IPS-20b (cell line): ENCODE results near the gene DNAH8.
A peak's percentile ranks its signal among the peaks of the same experiment; 100 is the strongest.
"Not testable (repeated sequence)": the region's sequence is repeated elsewhere in the genome, so short reads cannot be mapped to it uniquely, and the experiment has no call there.

Experiments
- H3K27ac ChIP-seq: one replicate; pipeline ENCODE4 v1.5.1; 2013; ENCODE audit warnings: low read length
- H3K27me3 ChIP-seq: 2 replicates; pipeline ENCODE4 v1.6.1; 2013; ENCODE audit warnings: mild to moderate bottlenecking, low read length, inconsistent platforms; ENCODE audit not compliant: insufficient read depth
- H3K36me3 ChIP-seq: 2 replicates; pipeline ENCODE4 v1.6.1; 2013; ENCODE audit warnings: low read depth, mild to moderate bottlenecking, inconsistent platforms, low read length, moderate library complexity; ENCODE audit not compliant: insufficient read depth
- H3K4me1 ChIP-seq: 2 replicates; pipeline ENCODE4 v1.6.1; 2013; ENCODE audit warnings: mild to moderate bottlenecking, control low read depth, inconsistent platforms, low read length, moderate library complexity; ENCODE audit not compliant: insufficient read depth
- H3K4me3 ChIP-seq: 2 replicates; pipeline ENCODE4 v1.5.1; 2013; ENCODE audit warnings: mild to moderate bottlenecking, low read length, inconsistent platforms
- H3K9ac ChIP-seq: 2 replicates; pipeline ENCODE4 v1.6.1; 2013; ENCODE audit warnings: low read depth, mild to moderate bottlenecking, inconsistent platforms, low read length, moderate library complexity
- H3K9me3 ChIP-seq: 2 replicates; pipeline ENCODE4 v1.6.1; 2013; ENCODE audit warnings: mild to moderate bottlenecking, low read depth, low read length, inconsistent platforms; ENCODE audit not compliant: insufficient read depth

DNAH8 gene

DNA sequence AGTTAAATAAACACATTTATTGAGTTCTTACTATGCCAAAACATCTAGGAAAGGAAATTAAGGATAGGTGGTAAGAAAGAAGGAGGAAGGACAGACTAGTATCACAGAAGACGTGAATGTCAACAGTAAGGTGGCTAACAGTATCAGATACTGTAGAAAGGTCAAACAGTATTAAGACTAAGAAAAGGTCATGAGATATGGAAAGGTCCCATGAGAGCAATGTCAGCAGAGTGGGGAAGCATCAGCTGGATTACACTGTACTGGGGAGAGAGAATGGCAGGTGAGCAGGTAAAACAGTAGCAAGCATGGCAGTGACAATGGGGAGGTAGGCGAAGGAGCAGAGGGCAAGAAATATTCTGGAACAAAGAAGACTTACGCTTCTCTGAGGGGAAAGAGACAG, 30.2 kb upstream of the DNAH8 start:
- H3K9me3 ChIP-seq = no peaks in the 10 kb centered on the region
- H3K27ac ChIP-seq = no peak overlapping the region
- H3K4me3 ChIP-seq = no peak overlapping the region
- H3K27me3 ChIP-seq = no peaks in the 10 kb centered on the region
- peaks cover 50% of the 10 kb centered on the region for H3K36me3 ChIP-seq
- H3K9ac ChIP-seq = no peak overlapping the region
- H3K4me1 ChIP-seq = no peaks in the 10 kb centered on the region

DNA sequence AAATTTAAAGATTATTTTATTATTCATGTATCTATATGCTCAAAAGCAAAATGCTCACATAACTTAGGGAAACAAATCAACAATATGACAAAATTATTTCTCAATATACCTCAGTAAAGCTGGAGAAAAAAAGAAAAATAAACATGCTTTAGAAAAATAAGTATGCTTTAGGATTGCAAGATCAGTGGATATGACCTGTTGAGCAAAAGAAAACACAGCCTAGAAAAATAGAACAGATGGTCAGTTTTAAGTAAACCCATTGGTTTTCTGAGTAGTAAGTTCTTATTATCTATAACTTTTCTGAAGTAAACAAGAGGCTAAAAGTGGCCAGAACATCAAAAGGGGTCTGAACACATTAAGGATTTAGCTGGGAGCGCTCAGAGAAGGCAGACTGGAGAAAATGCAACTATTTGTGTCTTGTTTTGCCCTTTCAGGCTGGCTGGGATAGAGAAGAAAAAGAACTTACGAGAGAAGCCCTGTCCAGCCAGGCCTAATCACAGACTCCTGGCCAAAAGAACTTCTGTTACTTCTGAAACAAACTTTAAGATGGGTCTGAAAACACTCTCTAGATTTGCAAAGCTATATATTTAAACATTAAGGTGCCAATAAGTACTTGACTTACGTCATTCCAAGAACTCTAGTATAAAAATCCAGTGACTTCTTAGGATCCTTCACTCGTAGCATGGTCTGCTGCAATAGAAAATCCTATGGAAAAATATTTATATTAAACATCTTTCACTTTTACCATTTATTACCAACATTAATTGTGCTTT, 28.7 kb upstream of the DNAH8 start:
- Histone ChIP-seq H3K36me3 (peaks cover 48% of the 10 kb centered on the region), H3K9ac (no peak overlapping the region), H3K27ac (no peak overlapping the region)

DNA sequence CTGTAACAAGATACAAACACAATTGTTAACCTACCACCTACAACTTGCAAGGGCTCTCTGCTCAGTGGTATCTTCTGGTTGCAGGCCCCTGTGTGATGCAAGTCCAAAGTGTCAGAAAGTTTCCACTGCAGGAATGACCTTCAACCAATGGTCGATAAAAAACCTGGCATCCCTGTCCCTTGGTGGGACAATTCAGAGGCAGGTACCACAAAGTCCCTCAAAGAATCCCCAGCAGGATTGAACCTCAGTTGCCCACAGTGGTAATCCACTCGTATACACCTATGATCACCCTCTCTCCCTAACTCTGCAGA, 28.1 kb upstream of the DNAH8 start:
- Histone ChIP-seq H3K36me3 (peaks cover 42% of the 10 kb centered on the region), H3K27ac (no peak overlapping the region), H3K4me1 (no peaks in the 10 kb centered on the region), H3K9me3 (no peaks in the 10 kb centered on the region), H3K9ac (no peak overlapping the region), H3K4me3 (no peak overlapping the region), H3K27me3 (no peaks in the 10 kb centered on the region)

More for the DNA sequence above, 28.7 kb upstream of the DNAH8 start:
- Histone ChIP-seq H3K27me3 (no peaks in the 10 kb centered on the region), H3K4me3 (no peak overlapping the region), H3K4me1 (no peaks in the 10 kb centered on the region), H3K9me3 (no peaks in the 10 kb centered on the region)

DNA sequence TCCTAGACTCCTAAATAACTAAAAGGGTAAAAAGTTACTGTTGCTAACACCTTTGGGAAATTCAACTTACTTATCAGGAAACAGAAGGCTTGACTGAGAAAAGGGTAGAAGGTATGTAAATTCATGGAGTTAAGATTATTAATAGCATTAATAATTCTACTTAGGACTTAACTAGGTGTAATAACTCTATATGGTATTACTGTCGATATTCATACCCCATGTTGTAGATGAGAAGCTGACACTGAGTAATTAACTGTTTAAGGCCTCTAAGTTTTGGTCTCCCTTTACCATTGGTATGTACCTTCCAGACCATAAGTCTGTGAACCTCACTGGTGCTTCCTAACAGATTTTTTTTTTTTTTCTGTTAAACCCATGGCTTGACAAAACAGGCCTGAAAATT, 27.6 kb upstream of the DNAH8 start:
- Histone ChIP-seq H3K27me3 (no peaks in the 10 kb centered on the region), H3K4me1 (no peaks in the 10 kb centered on the region), H3K27ac (no peak overlapping the region), H3K9ac (no peak overlapping the region), H3K9me3 (no peaks in the 10 kb centered on the region), H3K4me3 (no peak overlapping the region), H3K36me3 (peaks cover 37% of the 10 kb centered on the region)

DNA sequence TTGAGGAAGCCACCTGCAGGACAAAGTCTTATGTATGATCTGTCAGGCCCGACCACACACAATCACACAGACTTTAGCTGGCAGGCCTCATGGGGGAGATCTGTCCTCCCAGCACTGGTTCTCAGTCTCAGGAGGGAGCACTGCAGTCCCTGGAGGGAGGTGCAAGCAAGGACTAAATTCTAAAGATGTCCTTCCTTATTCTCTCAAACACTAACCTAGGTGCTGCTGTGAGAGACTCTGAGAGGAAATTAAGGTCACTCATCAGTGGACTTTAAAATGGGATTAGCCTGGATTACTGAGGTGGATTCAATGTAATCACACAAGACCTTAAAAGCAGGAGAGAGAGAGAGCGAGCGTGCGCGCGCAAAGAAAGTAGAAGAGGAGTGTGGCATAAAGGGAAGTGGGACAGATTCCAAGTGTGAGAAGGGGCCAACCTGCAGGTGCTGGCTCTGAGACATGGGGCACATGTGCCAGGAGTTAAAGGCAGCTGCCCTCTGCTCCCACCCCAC, 26.5 kb upstream of the DNAH8 start:
- Histone ChIP-seq H3K4me1 (no peaks in the 10 kb centered on the region), H3K27me3 (no peaks in the 10 kb centered on the region), H3K27ac (no peak overlapping the region), H3K9me3 (no peaks in the 10 kb centered on the region), H3K4me3 (no peak overlapping the region), H3K9ac (0 out of 2 replicates have a peak overlapping the region, but pooled peaks have one; percentile 34), H3K36me3 (peaks cover 28% of the 10 kb centered on the region)

DNA sequence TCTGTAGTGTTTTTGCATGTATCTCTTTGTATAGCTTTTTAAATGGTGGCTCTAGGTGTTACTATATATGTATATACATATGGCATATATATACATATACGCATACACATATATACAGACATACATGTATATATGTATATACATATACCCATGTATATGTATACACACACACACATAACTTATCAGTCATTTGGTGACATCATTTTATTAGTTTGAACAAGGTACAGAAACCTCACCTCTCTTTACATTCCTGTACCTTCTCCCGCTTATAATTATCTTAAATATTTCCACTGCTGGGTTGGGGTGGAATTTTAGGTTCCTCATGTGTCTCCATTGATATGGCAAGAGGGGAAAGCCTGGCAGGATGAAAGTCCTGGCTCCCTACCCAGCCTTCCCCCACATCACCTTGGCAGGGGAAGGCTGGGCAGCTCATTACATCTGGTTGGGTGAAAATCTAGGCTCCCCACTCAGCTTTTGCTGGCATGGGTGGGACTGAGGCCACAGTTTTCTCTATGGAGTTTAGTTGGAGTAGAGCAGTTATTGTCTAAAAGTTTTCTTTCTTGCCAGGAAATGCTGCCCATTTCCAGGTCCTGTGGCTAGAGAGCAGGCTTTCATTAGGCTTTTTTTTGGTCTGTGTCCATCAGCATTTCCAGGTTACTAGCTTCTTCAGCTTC, 19.7 kb upstream of the DNAH8 start:
- Histone ChIP-seq H3K27me3 (no peaks in the 10 kb centered on the region), H3K36me3 (peaks cover 4% of the 10 kb centered on the region), H3K27ac (no peak overlapping the region), H3K9me3 (no peaks in the 10 kb centered on the region), H3K4me3 (no peak overlapping the region), H3K9ac (no peak overlapping the region), H3K4me1 (no peaks in the 10 kb centered on the region)

DNA sequence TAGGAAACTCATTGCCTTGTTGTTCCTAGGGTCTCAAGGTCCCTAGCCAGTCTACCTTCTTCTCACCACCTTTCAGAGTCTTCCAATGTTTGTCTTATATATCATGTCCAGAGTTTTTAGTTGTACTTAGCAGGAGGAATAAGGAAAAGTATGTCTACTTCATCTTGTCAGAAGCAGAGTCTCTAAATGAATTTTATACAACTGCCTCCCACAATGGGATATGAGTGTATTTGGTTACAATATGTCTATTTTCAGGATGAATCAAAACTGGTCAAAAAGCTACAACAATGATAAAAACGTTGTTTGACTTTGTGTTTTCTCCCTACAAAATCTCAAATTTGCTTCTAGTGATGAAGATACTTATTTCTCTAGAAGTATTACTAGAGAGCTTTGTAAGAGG, 19.2 kb upstream of the DNAH8 start:
- H3K27me3 ChIP-seq = no peaks in the 10 kb centered on the region
- H3K4me1 ChIP-seq = no peaks in the 10 kb centered on the region
- no peaks in the 10 kb centered on the region for H3K9me3 ChIP-seq
- H3K27ac ChIP-seq = no peak overlapping the region
- H3K4me3 ChIP-seq = no peak overlapping the region
- H3K9ac ChIP-seq = no peak overlapping the region
- H3K36me3 ChIP-seq = peaks cover 7% of the 10 kb centered on the region

DNA sequence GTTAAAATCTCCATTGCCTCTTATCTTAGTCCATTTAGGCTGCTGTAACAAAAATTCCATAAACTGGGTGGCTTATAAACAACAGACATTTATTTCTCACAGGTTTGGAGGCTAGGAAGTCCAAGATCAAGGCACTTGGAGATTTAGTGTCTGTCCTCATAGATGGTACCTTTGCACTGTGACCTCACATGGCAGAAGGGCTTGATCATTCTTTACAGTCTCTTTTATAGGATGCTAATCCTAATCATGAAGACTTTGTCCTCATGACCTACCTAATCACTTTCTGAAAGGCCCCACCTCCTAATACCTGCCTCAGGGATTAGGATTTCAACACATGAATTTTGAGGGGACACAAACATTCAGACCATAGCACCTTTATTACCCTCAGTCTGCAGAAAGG, 18.8 kb upstream of the DNAH8 start:
- no peak overlapping the region for H3K4me3 ChIP-seq
- H3K9ac ChIP-seq = no peak overlapping the region
- H3K4me1 ChIP-seq = no peaks in the 10 kb centered on the region
- H3K36me3 ChIP-seq = peaks cover 11% of the 10 kb centered on the region
- no peaks in the 10 kb centered on the region for H3K9me3 ChIP-seq
- H3K27me3 ChIP-seq = no peaks in the 10 kb centered on the region
- no peak overlapping the region for H3K27ac ChIP-seq

DNA sequence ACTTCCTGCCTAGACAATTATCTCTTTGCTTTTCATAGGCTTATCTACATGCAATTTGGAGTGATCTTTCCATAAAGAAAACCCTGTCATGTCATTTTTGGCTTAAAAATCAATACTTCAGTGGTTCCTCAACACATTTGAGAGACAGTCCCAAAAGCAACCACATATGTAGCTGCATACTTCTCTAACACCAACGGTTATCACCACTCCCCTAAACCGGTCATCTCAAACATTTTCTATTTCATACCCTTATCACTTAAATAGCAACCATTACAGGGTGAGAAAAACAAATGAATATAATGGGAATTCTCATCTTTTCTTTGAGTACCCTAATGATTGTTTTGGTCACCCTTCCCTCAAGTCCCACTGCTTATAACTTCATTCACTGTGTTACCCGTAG, 17.3 kb upstream of the DNAH8 start:
- Histone ChIP-seq H3K4me3 (no peak overlapping the region), H3K9me3 (no peaks in the 10 kb centered on the region), H3K36me3 (peaks cover 11% of the 10 kb centered on the region), H3K9ac (no peak overlapping the region), H3K4me1 (no peaks in the 10 kb centered on the region), H3K27ac (no peak overlapping the region), H3K27me3 (no peaks in the 10 kb centered on the region)

DNA sequence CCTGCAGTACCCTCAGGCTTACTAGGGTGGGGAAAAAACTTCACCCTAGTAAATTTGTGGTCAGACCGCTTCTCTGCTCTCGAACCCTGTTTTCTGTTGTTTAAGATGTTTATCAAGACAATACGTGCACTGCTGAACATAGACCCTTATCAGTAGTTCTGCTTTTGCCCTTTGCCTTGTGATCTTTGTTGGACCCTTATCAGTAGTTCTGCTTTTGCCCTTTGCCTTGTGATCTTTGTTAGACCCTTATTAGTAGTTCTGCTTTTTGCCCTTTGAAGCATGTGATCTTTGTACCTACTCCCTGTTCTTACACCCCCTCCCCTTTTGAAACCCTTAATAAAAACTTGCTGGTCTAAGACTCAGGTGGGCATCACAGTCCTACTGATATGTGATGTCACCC, 15.4 kb upstream of the DNAH8 start:
- not testable (repeated sequence) for H3K27ac ChIP-seq, H3K9ac ChIP-seq, H3K27me3 ChIP-seq, H3K4me3 ChIP-seq, H3K4me1 ChIP-seq, H3K9me3 ChIP-seq
- peaks cover 11% of the 10 kb centered on the region for H3K36me3 ChIP-seq

DNA sequence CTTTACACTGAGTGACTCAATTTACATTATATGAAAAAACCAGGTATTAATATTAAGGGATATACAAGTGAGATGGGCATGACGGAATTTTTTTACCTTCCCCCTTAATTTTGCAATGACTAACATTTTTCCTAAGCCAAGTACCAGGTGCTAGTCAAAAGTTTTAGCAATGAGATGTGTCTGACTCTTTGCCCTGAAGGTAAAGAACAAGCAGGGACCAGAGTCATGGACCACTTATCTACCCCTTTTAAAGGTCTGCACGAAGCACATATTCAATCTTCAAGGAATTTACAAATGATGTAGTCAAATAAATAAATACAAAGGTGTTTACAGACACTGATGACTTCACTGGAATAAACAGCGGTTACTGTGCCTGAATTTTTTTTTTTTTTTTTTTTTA, 13.6 kb upstream of the DNAH8 start:
- H3K36me3 ChIP-seq = peaks cover 11% of the 10 kb centered on the region; the same call in 1 of the 2 replicates
- H3K9me3 ChIP-seq = no peaks in the 10 kb centered on the region
- no peaks in the 10 kb centered on the region; the same call in 1 of the 2 replicates for H3K27me3 ChIP-seq
- H3K4me3 ChIP-seq = peak overlapping the region; percentile 73
- no peak overlapping the region for H3K9ac ChIP-seq
- no peak overlapping the region for H3K27ac ChIP-seq
- no peaks in the 10 kb centered on the region for H3K4me1 ChIP-seq
